GM13976 (cell line): Measurements from ENCODE around the gene SPA17.

Experiments used
- DNase-seq: peaks from one replicate; pipeline ENCODE4 v3.0.0; 2012; ENCODE audit warnings: low spot score
- in situ Hi-C: fragments of 300-500 bp; cut with MboI; formaldehyde crosslinking; loops from one replicate; pipeline ENCODE4 v1.12.0; 2022; ENCODE audit warnings: low sequenced_read_pairs, mixed read lengths, inconsistent platforms; ENCODE audit not compliant: unreplicated experiment
- TF ChIP-seq, protein P1 (sequence below): IDR thresholded peaks from 2 replicates; pipeline ENCODE4 v1.5.1; 2012; ENCODE audit warnings: borderline replicate concordance, mild to moderate bottlenecking; ENCODE audit not compliant: insufficient read depth; ENCODE audit errors: extremely low read depth, missing control alignments, control extremely low read depth

SPA17 gene

DNA sequence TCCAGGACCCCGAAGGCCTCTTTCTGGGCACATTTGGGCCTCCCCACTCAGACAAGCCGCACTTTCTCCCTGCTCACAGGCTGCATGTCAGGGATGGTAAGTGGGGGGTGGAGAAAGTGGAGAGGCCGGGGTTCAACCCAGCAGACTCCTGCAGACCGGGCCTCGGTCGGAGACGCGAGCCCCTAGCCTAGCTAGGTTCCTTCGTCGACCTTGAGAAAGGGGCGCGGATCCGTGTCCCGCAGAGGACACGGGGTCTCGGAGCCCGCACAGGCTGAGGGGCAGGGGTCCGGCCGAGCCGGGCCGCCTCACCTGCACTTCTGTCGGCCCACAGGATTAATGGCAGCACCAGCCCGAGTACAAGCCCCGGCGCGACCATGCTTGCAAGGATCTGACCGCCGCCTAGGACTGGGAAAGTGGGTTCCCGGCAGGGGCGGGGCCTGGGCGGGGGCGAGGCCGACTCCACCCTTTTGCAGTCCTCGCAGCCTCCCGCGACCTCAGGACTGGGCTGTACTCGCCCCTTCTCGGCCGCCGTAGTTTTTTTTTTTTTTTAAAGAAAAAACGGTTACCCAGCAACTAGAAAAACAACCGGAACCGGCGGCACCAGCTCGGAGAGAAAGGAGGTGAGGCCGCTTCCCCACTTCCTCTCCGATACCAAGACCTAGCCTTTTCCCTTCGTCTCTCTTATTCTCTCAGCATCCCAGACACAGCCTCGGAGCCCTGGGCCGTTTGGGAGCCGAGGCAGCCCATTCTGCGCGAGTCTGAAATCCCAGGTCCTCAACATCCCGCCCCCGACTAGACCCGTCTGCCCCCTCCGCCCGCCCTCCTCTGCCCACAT is at the start of gene SPA17, which contains the start of gene SIAE:
Gene SPA17 (plus strand): TSS at position 572 of the 835 bp plus-strand sequence. CDS start 1,361 bp downstream, outside the sequence.
Gene SIAE (minus strand): TSS at position 407 of the 835 bp plus-strand sequence. CDS start 31 bp downstream, at position 376.
- DNase-seq: peak; percentile 96
- TF ChIP-seq, protein P1, sequence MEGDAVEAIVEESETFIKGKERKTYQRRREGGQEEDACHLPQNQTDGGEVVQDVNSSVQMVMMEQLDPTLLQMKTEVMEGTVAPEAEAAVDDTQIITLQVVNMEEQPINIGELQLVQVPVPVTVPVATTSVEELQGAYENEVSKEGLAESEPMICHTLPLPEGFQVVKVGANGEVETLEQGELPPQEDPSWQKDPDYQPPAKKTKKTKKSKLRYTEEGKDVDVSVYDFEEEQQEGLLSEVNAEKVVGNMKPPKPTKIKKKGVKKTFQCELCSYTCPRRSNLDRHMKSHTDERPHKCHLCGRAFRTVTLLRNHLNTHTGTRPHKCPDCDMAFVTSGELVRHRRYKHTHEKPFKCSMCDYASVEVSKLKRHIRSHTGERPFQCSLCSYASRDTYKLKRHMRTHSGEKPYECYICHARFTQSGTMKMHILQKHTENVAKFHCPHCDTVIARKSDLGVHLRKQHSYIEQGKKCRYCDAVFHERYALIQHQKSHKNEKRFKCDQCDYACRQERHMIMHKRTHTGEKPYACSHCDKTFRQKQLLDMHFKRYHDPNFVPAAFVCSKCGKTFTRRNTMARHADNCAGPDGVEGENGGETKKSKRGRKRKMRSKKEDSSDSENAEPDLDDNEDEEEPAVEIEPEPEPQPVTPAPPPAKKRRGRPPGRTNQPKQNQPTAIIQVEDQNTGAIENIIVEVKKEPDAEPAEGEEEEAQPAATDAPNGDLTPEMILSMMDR: no peak
- in situ Hi-C loops: loop anchor here (10.0 kb wide), 1 partner anchor 91 kb away; the partner anchor contains the start of gene ESAM

DNA sequence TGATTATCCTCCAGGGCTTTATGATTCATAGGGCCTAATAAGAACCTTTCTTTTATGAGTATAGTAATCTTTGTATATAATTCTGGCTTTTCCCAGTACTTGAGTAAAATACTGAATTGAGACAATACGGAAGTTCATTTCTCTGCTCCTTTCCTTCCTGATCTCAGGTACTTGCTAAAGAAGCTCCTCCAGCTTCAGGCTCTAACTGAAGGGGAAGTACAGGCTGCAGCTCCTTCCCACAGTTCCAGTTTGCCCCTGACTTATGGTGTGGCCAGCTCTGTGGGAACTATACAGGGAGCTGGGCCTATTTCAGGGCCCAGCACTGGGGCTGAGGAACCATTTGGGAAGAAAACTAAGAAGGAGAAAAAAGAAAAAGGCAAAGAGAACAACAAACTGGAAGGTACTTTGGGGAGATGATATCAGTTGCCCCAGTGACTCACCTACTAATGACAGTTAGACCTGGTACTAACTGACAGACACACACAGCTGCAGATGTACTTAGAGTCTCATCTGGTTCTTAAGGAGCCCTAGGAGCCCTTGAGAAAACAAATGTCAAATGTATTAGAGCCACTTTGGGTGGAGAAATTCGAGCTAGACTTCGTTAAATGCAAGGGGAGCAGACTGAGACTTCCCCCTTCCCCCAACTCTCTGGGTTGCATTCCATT is 48.1 kb upstream of the SPA17 start:
- DNase-seq: no peak
- in situ Hi-C loops: no loop called here
- TF ChIP-seq, protein P1: no peak

DNA sequence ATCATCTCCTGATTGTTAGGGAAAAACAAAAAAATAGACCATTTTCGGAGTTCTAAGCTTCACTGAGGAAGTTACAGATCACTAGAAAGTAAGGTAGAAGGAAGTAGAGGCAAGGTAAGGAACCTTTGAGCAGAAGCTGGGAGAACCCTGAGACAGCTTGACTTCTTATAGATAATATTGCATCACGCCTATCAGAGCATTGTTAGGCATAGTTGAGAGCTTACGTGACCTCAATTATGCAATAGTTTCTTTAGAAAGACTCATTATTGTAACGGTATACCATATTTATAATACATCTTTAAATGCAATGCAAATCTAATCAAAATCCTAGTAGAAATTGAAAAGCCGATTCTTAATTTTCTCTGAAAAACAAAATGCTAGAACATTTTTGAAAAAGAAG is 46.2 kb upstream of the SPA17 start:
- DNase-seq: no peak
- in situ Hi-C loops: no loop called here
- TF ChIP-seq, protein P1: no peak

DNA sequence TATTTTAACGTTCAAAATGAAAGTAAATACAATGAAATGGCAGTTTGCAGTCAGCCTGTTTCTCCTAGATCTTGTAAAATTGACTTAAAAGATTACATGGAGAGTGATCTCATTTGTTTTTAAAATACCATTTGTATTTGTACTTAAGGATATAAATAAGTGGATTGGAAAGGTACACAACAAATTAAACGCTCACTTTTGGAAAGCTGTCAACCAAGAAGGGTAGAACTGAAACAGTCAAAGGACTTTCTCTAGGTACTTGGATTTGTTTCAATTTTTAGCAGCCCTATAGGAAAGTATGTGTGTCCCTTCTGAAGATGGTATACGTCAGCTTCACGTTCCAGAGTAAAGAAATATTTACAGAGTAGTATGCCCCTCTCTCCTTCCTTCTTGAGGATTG is 43.7 kb upstream of the SPA17 start:
- TF ChIP-seq, protein P1: no peak

DNA sequence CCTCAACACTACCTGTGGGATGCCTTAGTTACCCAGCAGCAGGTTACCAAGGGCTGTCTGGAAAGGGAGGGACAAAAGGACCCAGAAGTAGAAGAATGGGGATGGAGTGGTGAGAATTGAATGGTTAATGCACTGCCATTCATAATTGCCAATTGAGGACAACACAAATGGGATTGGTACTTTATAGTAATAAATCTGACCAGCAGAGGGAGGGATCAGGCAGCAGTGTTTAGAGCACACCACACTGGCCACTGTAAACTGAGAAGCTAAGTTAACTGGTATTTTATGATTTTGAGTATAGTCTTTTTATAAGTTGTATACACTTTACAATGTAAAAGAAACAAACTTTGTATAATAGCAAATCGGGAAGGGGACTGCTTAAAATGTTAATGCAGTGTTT is 40.3 kb upstream of the SPA17 start:
- TF ChIP-seq, protein P1: no peak
- in situ Hi-C loops: no loop called here
- DNase-seq: no peak

More for the DNA sequence above, 43.7 kb upstream of the SPA17 start:
- DNase-seq: no peak
- in situ Hi-C loops: no loop called here

DNA sequence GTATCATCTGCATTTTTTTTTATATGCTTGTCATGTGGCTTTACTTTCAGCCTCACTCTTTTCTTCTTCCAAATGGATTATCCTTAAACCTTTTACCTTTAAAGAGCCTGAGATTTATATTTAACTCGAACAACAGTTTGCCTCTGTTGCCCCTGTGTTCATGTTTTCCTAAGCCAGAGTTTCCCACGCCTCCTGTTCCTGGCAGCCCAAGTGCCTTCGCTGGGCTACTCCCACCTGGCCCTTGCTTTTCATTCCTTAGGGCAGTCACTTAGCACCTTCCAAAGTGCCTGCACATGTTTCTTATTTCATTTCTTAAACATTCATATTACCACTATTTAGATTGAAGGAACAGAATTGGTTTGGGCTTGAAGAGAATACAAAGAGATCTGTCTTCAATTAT is 37.8 kb upstream of the SPA17 start:
- TF ChIP-seq, protein P1: no peak
- no peak for DNase-seq
- in situ Hi-C loops: no loop called here
